ENCODE results near the gene C1QTNF6. TPM values are rescaled to one million over a fixed set of nuclear protein-coding genes. Genes with fewer than 3 reads are reported as not detected.

The C1QTNF6 gene
- total RNA-seq, 4 donors from 2014 or later: 0.69 to 1.6 (median 1.1) TPM

DNA sequence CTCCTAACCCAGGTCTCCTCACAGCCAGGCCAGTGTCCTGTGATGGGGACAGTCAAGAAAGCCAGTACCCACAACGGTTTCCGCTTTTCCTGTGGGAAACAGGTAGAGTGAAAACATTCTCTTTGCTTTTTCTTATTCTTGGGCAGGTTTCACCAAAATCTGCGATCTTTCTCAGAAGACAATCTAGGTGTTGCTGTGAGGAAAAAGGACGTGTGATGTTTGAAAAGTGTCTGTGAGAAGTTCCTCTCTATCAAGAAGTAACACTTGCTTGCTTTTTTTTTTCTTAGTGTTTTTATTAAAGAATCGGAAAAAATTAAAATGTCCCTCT is 29.1 kb downstream of the C1QTNF6 start:
- H3K27me3 ChIP-seq: peaks cover 76% of the 10 kb centered on the region
- H3K4me3 ChIP-seq: no peak overlapping the region
- ATAC-seq: no peak

DNA sequence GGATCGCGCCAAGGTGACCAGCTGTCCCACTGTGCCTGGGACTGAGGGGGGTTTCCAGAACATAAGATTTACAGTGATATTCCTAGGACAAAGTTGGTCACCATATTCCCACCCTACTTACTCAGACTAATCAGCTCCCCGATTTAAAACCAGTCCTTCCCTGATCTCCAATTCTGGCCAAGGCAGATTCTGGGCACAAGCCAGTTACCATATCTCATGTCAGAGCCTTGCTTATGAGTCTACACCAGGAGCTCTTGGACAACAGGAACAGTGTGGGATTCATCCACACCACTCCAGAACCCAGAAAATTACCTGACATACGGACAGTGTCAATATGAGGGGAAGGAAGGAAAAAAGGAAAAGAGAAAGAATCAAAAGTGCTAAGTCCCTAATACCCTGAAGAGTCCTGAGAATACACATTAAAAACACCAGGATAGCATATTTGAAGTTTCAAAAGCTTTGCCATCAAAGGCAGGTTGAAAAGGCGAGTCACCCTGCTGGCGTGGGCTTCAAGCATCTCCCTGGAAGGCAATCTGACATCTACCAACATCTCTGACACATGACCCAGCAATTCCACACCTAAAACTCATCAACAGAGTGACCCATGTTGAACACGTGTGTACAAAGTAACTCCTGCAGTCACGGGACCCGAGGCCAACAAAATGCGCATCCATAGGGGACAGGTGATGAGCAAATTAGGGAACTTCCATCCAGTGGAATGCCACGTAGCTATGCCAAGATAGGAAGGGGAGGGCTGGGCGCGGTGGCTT is 30.3 kb downstream of the C1QTNF6 start:
- 75 to 90% methylated on average over 2 to 9 of the region's 13 CpGs for WGBS, 2 donors (ENCODE audit: low coverage in 1 of 2)
- TF ChIP-seq POLR2A (IDR thresholded peaks at IDR 0.05) (no peak), EP300 (IDR thresholded peaks at IDR 0.05) (no peak), POLR2AphosphoS5 (IDR thresholded peaks at IDR 0.05) (no peak)
- TF ChIP-seq, protein P1, sequence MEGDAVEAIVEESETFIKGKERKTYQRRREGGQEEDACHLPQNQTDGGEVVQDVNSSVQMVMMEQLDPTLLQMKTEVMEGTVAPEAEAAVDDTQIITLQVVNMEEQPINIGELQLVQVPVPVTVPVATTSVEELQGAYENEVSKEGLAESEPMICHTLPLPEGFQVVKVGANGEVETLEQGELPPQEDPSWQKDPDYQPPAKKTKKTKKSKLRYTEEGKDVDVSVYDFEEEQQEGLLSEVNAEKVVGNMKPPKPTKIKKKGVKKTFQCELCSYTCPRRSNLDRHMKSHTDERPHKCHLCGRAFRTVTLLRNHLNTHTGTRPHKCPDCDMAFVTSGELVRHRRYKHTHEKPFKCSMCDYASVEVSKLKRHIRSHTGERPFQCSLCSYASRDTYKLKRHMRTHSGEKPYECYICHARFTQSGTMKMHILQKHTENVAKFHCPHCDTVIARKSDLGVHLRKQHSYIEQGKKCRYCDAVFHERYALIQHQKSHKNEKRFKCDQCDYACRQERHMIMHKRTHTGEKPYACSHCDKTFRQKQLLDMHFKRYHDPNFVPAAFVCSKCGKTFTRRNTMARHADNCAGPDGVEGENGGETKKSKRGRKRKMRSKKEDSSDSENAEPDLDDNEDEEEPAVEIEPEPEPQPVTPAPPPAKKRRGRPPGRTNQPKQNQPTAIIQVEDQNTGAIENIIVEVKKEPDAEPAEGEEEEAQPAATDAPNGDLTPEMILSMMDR (IDR thresholded peaks at IDR 0.05): no peak
- ATAC-seq: no peak
- Histone ChIP-seq H3K9me3 (no peaks in the 10 kb centered on the region), H3K4me3 (no peak overlapping the region), H3K36me3 (no peaks in the 10 kb centered on the region), H3K27me3 (peaks cover 66% of the 10 kb centered on the region), H3K27ac (no peak overlapping the region), H3K4me1 (no peaks in the 10 kb centered on the region)

More for the DNA sequence above, 29.1 kb downstream of the C1QTNF6 start:
- TF ChIP-seq, protein P1 (IDR thresholded peaks at IDR 0.05): no peak
- TF ChIP-seq POLR2AphosphoS5 (IDR thresholded peaks at IDR 0.05) (no peak), POLR2A (IDR thresholded peaks at IDR 0.05) (no peak), EP300 (IDR thresholded peaks at IDR 0.05) (no peak)
- Histone ChIP-seq H3K27ac (no peak overlapping the region), H3K9me3 (no peaks in the 10 kb centered on the region), H3K4me1 (no peaks in the 10 kb centered on the region), H3K36me3 (no peaks in the 10 kb centered on the region)
- 51 to 70% methylated on average over 3 to 5 of the region's 5 CpGs for WGBS, 2 donors (ENCODE audit: low coverage in 1 of 2)

- H3K27me3 ChIP-seq: peaks cover 59% of the 10 kb centered on the region
- H3K36me3 ChIP-seq: no peaks in the 10 kb centered on the region
- no peak for ATAC-seq
- no peak overlapping the region for H3K4me3 ChIP-seq
- no peaks in the 10 kb centered on the region for H3K4me1 ChIP-seq
- H3K9me3 ChIP-seq: peaks cover 0 to under 1% (median 0%) of the 10 kb centered on the region in 3 donors
- TF ChIP-seq EP300 (IDR thresholded peaks at IDR 0.05): no peak
- TF ChIP-seq POLR2A (IDR thresholded peaks at IDR 0.05): no peak
- TF ChIP-seq, protein P1 (IDR thresholded peaks at IDR 0.05): no peak
- no peak for TF ChIP-seq POLR2AphosphoS5 (IDR thresholded peaks at IDR 0.05)
- WGBS, 2 donors (ENCODE audit: low coverage in 1 of 2): 63 to 74% methylated on average over 2 to 7 of the region's 13 CpGs
- H3K27ac ChIP-seq: no peak overlapping the region
Observed at GRCh38 chr22:37156686-37157435, 31.2 kb downstream of the C1QTNF6 start.

DNA sequence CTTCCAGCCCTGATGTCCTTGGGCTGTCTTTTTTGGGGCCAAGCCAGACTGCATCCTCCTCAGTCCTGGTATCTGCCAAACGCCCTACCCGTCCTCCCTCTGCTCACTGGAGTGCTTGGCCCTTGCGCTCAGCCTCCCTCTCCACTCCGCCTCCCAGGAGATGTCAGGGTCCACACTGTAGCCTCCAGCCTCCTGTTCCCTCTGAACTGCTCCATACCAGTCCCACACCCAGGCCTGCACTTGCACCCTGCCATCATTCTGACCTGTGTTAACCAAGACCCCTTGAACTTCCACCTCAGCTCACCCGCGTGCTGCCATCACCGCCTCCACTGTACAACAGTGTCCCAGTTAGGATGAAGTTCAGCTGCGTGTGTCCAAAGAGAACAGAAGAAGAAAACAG is 32.1 kb downstream of the C1QTNF6 start:
- H3K4me1 ChIP-seq: no peaks in the 10 kb centered on the region
- no peak for ATAC-seq
- no peak overlapping the region for H3K27ac ChIP-seq
- H3K36me3 ChIP-seq: no peaks in the 10 kb centered on the region
- 95 to 100% methylated on average over 1 to 8 of the region's 8 CpGs for WGBS, 2 donors (ENCODE audit: low coverage in 1 of 2)
- H3K4me3 ChIP-seq: no peak overlapping the region
- peaks cover 0 to 9% (median 0%) of the 10 kb centered on the region in 3 donors for H3K9me3 ChIP-seq
- H3K27me3 ChIP-seq: peaks cover 51% of the 10 kb centered on the region
- TF ChIP-seq EP300 (IDR thresholded peaks at IDR 0.05) (no peak), POLR2AphosphoS5 (IDR thresholded peaks at IDR 0.05) (no peak), POLR2A (IDR thresholded peaks at IDR 0.05) (no peak)
- TF ChIP-seq, protein P1 (IDR thresholded peaks at IDR 0.05): no peak
